Right ventricle myocardium superior (tissue), 1 donor: ENCODE results near the gene APOBEC3B. TPM values are rescaled to one million over a fixed set of nuclear protein-coding genes. Genes with fewer than 3 reads are reported as not detected.
"Not testable (repeated sequence)": the region's sequence is repeated elsewhere in the genome, so short reads cannot be mapped to it uniquely, and the experiment has no call there.

ENCODE experiments used
- ATAC-seq: fragments of 200-7000 bp; cut with Tn5 transposase; one replicate; pipeline ENCODE4 v1.9.1; 2020; ENCODE audit warnings: mild to moderate bottlenecking; ENCODE audit not compliant: poor library complexity
- DNase-seq: peaks from one replicate; pipeline ENCODE4 v3.0.0-alpha.2; 2020
- intact Hi-C: fragments of 100-400 bp; cut with DNase I; formaldehyde crosslinking; loops from one replicate; pipeline ENCODE4 v1.11.2; 2022
- total RNA-seq: library from RNA; stranded (reverse); fragmentation: NEBNext Ultra II Directional; extraction: Animal tissue kit (Norgen Biotek cat#: 25700); gene quantifications from one replicate; pipeline ENCODE4 v1.2.1, GENCODE V29; 2021
- donor health status: DM: no; HTN: yes; CAD: no; lungs with severe emphysema.

Gene APOBEC3B
- total RNA-seq, 1 donor from 2014 or later = 0.75 TPM

- DNase-seq = no peak
- intact Hi-C loops = no loop called here
- ATAC-seq = no peak
These were observed 18.3 kb upstream of the APOBEC3B start for GRCh38 chr22:38963872-38964271.

DNA sequence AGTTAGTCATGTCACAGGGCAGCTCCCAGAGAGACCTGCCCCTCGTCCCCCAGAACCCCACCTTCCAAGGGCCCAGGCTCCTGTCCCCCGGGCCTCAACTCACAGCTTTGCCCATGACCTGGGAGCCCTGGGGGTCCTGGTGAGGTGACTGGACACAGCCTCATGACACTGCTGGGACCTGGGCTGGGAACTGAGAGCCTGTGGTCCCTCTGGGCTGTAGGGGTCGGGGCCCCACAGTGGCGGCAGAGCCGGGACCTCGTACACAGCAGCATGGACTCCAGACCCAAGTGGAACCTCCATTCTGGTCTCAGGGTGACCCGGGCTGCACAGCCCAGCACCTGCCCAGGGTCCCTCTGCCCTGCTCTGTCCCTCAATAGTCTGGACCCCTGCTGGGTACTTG lies 17.8 kb upstream of the APOBEC3B start:
- ATAC-seq (no peak), DNase-seq (no peak)
- intact Hi-C loops = no loop called here

DNA sequence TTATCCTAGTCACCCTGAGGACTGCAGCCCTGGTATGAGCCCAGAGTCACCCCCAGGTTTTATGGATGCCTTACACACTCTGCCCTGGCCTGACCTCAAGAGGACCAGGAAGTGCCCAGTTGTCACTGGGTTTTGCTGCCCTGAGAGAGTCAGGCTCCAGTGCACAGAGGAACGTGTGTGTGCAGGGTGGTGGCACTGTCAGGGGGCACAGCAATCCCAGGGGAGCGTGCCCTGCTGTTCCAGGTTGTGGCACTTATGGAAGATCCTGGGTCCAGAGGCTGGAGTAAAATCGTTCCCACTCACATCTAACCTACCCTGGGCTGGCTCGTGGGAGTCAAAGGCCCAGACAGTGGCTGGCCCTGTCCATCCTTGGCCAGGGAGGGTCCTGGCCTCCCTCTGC lies 17.2 kb upstream of the APOBEC3B start:
- DNase-seq (no peak), ATAC-seq (no peak)
- intact Hi-C loops = no loop called here

GRCh38 chr22:38965614-38966379 lies 16.4 kb upstream of the APOBEC3B start:
- DNase-seq (no peak), ATAC-seq (no peak)
- intact Hi-C loops = no loop called here

DNA sequence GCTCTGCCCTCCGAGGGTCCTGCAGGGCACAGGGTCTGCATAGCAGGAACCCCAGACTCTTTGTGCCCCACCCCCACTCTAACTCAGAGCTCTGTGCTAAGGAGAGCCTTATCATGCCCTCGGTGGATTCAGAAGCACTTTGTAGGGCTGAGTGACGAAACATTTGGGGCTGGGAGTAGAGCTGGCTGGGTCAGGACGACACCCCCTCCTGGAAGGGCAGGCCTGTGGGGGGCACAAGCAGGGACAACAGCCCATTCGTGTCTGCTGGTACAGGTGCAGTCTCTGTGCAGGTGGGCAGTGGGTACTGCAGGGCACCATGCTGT lies 15.8 kb upstream of the APOBEC3B start:
- no peak for ATAC-seq
- no peak for DNase-seq
- intact Hi-C loops = no loop called here

DNA sequence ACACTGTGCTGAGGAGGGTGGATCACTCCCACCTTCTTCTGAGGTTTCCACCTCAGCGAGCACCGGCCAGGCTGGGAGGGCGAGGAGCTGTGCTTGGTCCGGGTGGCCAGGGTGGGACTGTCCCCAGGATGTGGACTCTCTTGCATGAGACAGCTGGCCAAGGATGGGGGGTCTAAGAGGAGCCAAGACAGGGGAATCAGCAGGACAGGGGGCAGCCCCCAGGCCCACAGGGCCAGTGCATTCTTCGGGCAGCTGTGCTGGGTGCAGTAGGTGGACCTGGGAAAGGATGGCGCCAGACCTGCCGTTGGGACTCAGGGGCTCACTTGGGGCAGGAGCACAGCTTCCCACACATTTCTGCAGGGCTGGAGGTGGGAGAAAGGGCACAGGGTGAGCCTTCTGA lies 15.2 kb upstream of the APOBEC3B start:
- intact Hi-C loops = no loop called here
- DNase-seq = no peak

GRCh38 chr22:38967451-38968450 lies 14.4 kb upstream of the APOBEC3B start:
- peak; percentile 55 for ATAC-seq
- DNase-seq = no peak
- intact Hi-C loops = no loop called here

More for the DNA sequence above, 15.2 kb upstream of the APOBEC3B start:
- no peak for ATAC-seq

DNA sequence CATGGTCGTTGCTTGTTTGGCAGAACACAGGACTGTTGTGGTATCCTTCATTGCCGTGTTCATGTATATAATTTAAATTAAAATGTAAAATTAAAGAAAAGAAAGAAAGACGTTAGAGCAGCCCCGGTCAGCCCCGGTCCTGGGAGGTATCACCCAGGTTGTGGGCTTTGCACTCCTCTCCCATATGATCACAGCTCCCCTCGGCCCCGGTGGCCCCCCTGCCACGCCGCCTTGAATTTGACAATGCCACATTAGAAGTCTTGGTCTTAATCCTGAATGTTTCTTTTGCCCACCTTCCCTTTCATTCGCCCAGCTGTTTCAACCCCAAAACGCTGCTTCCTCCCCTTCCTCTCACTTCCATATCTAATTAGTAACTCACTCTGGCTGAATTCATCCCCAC lies 13.3 kb upstream of the APOBEC3B start:
- ATAC-seq = no peak

GRCh38 chr22:38970551-38970950 lies 11.6 kb upstream of the APOBEC3B start:
- ATAC-seq (no peak), DNase-seq (no peak)
- intact Hi-C loops = no loop called here

More for the DNA sequence above, 13.3 kb upstream of the APOBEC3B start:
- DNase-seq = no peak
- intact Hi-C loops = no loop called here

GRCh38 chr22:38971202-38971601 lies 10.9 kb upstream of the APOBEC3B start:
- ATAC-seq = no peak
- DNase-seq = no peak
- intact Hi-C loops = no loop called here

- DNase-seq = no peak
- no peak for ATAC-seq
- intact Hi-C loops = no loop called here
These were observed 10.4 kb upstream of the APOBEC3B start for GRCh38 chr22:38971791-38972190.

DNA sequence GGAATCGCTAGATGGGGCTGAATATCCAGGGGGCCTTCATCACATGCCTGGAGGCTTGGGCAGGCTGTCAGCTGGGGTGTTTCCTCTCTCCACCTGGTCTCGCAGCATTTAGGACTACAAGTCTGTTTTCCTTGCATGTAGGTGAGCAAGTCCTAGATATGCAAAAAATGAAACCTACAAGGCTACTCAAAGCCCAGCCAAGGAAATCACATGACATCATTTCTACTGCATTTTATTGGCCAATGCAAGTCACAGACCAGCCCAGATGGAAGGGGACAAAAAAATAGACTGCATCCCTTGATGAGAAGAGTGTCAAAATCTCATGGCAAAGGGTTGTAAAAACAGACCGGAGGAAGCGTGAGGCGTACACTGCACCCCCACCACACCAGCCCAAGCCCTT lies 9.6 kb upstream of the APOBEC3B start:
- DNase-seq (no peak), ATAC-seq (no peak)
- intact Hi-C loops = no loop called here

- intact Hi-C loops = no loop called here
- ATAC-seq (no peak), DNase-seq (no peak)
These were observed 8.6 kb upstream of the APOBEC3B start for GRCh38 chr22:38973289-38974169.

DNA sequence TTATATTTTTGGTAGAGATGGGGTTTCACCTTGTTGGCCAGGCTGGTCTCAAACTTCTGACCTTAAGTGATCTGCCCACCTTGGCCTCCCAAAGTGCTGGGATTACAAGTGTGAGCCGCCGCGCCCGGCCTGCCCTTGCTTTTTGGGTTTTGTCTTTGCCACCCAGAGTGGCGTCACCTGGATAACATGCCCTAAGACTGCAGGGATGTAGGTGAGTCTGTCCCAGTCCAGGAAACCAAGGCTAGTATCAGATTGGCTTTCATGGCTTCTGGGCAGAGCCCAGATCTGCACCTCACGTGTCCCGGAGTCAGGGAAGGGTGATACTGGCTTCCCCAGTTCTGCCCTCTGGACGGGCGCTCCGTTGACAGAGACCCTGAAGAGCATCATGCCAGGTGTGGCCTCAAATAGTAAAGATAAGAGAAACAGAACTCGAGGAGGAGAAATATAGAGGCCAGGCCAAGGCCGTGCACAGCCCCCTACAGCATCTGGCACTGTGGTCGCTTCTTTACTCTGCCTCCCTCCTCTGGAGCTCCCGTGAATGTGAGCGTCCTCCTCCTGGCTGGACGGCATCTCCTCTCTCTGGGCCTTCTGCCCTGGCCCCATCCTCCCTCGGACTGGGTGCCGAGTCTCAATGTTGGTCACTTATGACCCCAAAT lies 7.8 kb upstream of the APOBEC3B start:
- DNase-seq (no peak), ATAC-seq (no peak)
- intact Hi-C loops = no loop called here

GRCh38 chr22:38974826-38975175 lies 7.3 kb upstream of the APOBEC3B start:
- DNase-seq (no peak), ATAC-seq (no peak)
- intact Hi-C loops = no loop called here

- ATAC-seq, intact Hi-C loops, DNase-seq: not testable (repeated sequence)
These were observed 4.9 kb upstream of the APOBEC3B start for GRCh38 chr22:38977289-38977688.

DNA sequence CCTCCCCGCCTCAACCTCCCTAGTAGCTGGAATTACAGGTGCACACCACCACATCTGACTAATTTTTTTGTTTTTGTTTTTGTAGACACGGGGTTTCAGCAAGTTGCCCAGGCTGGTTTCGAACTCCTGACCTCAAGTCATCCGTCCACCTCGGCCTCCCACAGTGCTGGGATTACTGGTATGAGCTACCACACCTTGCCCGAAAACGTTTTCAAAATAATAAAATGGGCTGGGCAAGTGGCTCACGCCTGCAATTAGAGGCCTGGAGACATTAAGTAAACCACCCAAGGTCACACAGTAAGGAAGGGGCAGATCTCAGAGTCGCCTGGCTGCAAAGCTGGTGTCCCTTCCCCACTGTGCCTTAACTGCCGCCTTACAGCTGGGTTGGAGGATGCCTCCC lies 1.6 kb upstream of the APOBEC3B start:
- ATAC-seq = not testable (repeated sequence)

More for the DNA sequence above, 1.6 kb upstream of the APOBEC3B start:
- intact Hi-C loops, DNase-seq: not testable (repeated sequence)
